ENCODE measurements around the gene WHRN.
A peak's percentile ranks its signal among the peaks of the same experiment; 100 is the strongest.

Gene WHRN

DNA sequence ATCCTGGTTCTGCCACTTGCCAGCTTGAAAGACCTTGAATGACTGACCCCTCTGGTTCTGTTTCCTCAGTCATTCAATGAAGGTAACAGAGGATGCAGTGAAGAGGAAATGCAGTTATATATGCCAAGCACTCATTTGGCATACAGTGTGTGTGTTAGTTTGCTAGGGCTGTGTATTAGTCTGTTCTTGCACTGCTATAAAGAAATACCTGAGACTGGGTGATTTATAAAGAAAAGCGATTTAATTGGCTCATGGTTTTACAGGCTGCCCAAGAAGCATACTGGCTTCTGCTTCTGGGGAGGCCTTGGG, 8.6 kb upstream of the WHRN start:
- no peak for DNase-seq

DNA sequence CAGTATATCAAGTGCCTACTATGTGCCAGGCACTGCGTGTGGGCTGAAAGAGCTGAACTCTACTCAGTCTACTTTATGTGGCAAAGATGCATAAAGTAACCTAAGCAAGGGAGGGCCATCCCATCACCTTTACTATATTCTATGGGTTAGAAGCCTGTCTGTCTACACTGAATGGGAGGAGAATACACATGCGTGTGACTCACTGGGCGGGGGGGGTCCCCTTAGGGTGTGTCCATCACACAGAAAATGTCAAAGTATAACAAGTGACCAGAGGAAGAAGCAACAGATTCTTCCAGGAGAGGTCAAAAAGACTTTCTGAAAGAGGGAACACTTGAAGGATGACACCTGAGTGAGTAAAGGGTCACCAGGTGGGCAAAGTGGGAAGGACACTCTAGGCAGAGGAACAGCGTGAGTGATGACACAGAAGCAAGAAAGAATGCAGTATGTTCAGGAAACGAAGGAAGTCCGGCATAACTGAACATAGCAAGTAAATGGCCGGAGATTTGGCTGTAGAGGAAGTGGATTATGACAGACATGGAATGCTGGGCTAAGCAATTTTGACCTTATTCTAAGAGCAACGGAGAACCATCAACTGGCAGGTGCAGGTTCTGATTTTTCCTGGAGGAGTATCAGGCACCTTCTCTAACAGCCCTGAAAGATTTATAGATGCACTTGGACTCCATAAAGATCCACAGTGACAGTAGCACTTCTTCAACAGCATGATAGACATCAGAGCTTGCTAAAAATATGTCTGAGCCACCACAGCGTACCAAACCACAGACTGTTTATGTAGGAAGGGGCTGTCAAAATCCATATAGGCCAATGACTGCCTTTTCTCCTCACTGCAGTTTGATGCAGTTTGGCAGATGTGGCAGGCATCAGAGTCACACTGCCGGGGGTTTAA, 8.0 kb upstream of the WHRN start:
- DNase-seq, result no peak

GRCh38 chr9:114511978-114512874, 7.0 kb upstream of the WHRN start:
- DNase-seq, result no peak

- DNase-seq, result no peak
Measured at GRCh38 chr9:114507726-114508125, 2.5 kb upstream of the WHRN start.

- DNase-seq, result no peak
Measured at GRCh38 chr9:114506082-114506390, 763 bp upstream of the WHRN start.

DNA sequence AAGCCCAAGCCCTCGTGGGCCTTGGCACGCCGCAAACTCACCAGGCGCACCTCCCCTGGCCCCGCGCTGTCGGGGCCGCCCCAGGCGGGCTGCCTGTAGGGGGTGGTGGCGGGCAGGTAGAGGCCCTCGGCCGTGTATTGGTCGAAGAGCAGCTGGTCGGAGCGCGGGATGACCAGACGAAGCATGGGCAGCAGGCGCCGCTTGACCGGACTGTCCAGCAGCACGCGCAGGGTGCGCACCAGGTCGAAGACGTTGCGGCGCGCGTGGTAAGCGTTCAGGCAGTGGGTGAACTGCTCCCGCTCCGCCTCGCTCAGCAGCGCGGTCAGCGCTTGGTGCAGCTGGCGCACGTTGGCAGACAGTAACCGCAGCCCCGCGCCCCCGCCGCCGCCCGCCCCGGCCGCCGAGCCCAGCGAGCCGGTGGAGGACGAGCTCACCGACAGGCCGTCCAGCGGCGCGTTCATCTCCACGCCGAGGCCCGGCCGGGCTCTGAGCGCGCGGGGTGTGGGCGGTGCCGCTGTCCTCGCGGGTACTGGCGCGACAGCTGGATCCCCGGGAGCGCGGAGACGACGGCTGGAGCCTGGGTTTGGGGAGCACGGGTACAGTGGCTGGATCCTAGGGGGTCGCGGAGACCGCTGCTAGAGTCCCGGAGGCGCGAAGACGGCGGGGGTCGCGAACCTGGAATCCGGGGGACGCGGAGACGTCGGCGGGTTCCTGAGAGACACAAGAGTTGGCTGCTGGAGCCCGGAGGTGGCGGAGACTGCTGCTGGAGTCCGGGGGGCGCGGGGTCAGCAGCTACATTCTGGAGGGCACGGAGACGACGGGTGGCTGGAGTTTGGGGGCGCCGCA, 709 bp downstream of the WHRN start:
- peak; percentile 76 for DNase-seq

GRCh38 chr9:114503522-114504340, 1.5 kb downstream of the WHRN start:
- DNase-seq, result peak; percentile 23

- DNase-seq, result peak; percentile 44
Measured at GRCh38 chr9:114503009-114503408, 2.3 kb downstream of the WHRN start.

DNA sequence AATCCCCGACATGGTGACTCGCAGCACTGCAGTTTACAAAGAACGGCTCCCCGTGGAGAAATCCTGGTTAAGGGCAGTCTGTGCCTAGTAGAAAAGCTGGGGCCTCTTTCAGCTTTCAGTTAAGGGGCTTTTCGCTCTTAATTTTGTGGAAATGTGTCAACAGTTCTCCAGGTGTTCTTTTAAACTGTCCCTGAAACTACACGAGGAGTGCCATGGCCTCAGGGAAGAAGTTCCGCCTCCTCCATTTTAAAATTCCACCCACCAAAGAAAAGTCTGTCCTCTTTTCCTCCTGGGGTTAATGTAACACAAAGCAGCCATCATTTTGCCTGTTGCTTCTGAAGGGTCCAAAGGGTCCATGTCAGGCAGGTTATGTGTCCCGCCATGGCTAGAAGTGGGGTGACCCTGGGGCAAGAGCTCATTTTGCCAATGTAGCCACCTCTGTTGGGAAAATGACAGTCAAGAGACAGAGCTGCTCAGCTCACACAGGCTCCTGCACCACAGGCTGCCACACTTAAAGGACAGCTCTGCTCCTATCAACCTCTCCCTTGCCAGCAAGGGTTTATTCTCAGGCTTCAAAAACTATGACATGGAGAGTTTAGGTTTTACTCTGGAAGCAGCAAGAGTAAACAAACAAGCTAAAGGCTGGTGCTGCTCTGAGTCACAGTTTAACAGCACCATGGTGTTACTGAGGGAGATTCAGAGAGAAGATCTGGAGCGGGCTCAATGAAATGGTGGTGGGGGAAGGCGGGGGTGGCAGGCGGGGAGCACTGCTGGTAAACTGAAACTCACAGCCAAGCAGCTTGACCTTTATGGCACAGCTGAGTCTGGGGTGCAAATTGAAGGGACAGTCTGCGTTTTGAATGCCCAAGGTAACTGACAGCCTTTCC, 3.2 kb downstream of the WHRN start:
- peak; percentile 61 for DNase-seq

GRCh38 chr9:114500697-114501292, 4.5 kb downstream of the WHRN start:
- no peak for DNase-seq

DNA sequence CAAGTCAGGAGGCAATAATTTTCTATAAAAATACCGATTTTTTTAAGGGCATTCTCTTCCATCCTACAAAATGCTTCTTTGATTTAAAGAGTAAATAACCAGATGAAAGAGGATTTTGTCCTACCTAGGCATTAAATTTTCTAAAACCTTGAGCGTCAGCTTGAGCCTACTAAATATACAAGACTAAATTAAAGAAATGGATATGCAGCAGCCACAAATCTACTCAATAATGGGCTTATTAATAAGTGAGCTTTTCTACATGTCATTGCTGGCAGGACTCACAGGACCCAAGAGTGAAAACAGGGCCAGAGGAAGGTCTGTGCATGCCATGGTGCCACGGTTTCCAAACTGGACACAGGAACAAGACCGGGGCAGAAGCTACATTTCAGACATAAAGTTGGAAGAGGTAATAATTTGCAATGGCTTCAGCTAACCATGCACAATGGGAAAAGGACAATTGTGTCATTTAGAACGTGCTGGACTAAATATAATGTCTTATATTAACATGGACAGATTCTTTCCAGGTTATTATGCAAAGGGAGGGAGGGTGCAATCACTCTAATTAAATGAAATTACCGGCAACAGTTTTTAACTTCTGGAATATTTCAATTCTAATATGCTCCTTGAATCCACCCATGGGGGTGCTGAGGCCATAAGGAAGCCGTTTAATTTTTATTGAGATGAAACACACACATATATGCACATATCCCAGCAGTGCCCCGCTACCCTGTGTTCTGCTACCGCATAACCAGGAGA, 5.2 kb downstream of the WHRN start:
- no peak for DNase-seq

- DNase-seq, result no peak
Measured at GRCh38 chr9:114499528-114499927, 5.7 kb downstream of the WHRN start.

DNA sequence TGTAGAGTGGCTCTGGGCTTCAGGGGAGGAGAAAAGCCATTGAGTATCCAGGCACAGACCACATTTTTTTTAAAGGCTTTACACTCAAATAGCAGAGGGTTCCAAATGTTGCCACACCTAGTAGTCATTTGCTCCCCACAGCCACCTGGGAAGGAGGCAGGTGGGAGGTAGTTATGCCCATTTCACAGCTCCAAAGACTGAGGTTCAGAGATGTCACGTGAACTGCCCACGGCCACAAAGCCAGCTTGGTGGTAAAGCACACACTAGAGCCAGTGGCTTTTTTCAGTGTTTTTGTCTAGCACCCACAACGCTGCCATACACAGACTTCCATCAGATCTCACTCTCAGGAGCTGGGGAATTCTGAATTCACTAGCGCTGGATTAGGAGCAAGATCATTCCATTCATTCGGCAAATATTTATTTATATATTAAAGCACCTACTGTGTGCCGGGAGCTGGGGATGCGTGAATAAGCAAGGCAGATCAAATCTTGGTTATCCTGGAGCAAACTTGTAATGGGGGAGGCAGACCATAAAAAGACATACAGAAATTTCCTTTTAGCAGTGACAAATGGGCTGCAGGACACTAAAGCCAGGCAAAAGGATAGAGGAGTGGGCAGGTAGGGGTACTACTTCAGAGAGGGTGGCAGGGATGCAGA, 7.4 kb downstream of the WHRN start:
- DNase-seq, result no peak

DNA sequence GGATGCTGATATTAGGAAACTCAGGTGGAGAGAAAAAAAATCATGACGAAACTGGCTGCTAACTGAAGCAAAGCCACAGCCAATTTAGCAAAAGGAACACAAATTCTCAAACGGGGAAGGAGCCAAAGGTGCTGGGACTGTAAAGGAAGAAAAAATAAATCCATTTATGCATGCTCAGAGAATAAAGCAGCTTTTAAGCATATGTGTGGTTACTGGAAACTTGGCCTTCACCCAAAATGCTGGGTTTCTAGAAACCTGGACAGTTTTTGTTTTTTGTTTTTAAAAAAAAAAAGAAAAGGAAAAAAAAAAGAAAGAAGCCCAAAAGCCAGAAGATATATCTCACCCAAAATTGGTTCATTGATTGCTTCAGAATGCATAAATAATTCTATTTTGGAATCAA, 8.0 kb downstream of the WHRN start:
- DNase-seq, result no peak

DNA sequence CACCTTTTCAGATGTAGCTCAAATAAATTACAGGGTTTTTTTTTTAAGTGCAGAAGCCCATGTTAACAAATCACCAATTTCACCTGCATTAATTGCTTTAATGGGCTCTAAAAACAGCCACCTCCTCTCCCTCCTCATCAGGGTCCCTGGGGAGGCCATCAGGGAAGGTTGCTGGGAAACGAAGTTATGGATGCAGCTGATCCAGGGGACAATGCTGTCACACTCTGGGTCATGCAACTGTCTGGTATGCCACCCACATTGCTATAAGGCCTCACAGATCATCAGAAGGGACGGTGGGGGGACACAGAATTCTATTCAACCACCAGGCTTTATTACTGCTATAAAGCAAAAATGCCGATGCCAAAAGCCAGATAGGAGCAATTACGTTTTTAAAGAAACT, 9.3 kb downstream of the WHRN start:
- DNase-seq, result no peak

- no peak for DNase-seq
Measured at GRCh38 chr9:114494776-114495569, 10.3 kb downstream of the WHRN start.

GRCh38 chr9:114493521-114494184, 11.6 kb downstream of the WHRN start:
- DNase-seq, result no peak

- no peak for DNase-seq
Measured at GRCh38 chr9:114492991-114493390, 12.3 kb downstream of the WHRN start.
